ENCODE data around the gene RRP8. TPM values are rescaled to one million over a fixed set of nuclear protein-coding genes. Genes with fewer than 3 reads are reported as not detected.
A peak's percentile ranks its signal among the peaks of the same experiment; 100 is the strongest.

RRP8 gene
- total and polyA plus RNA-seq, 8 donors, result 1.8 to 23.1 (median 14.8) TPM

DNA sequence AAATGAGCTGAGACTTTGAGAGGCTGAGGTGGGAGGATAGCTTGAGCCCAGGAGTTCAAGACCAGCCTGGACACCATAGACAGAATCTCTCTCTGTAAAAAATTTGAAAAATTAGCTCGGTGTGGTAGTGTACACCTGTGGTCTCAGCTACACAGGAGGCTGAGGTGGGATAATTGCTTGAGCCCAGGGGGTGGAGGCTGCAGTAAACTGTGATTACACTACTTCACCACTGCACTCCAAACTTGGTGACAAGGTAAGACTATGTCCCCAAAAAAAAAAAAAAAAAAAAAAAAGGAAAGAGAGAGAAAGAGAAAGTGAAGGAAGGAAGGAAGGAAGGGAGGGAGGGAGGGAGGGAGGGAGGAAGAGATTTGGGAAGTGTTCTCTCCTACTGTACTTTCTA is 25.3 kb downstream of the RRP8 start:
- no peak for DNase-seq
- intact Hi-C loops (cut with DNase I; ENCODE audit: low total_unique reads), result no loop called here
- no peaks in the 10 kb centered on the region for H3K27me3 ChIP-seq
- peaks cover 0 to 17% (median 0%) of the 10 kb centered on the region in 4 donors for H3K36me3 ChIP-seq
- peak overlapping the region in 1 of 5 donors; percentile 76 for H3K27ac ChIP-seq
- peaks cover 0 to 2% (median under 1%) of the 10 kb centered on the region in 4 donors for H3K9me3 ChIP-seq
- TF ChIP-seq POLR2AphosphoS5 (IDR thresholded peaks at IDR 0.05), result no peak
- no peak for TF ChIP-seq EP300 (IDR thresholded peaks at IDR 0.05)
- no peak for TF ChIP-seq CTCF (IDR thresholded peaks at IDR 0.05)
- no peak for TF ChIP-seq POLR2A (IDR thresholded peaks at IDR 0.05)
- peaks cover 0 to 28% (median 18%) of the 10 kb centered on the region in 4 donors for H3K4me1 ChIP-seq
- 81 to 100% (median 96%) methylated on average over 1 of the region's 1 CpG for WGBS, 5 donors
- H3K4me3 ChIP-seq, result no peak overlapping the region

GRCh38 chr11:6576471-6577373 is 26.7 kb downstream of the RRP8 start:
- H3K9me3 ChIP-seq, result no peaks in the 10 kb centered on the region
- peak overlapping the region; percentile 32 to 76 (median 50) for H3K27ac ChIP-seq
- no peak overlapping the region for H3K4me3 ChIP-seq
- intact Hi-C loops (cut with DNase I; ENCODE audit: low total_unique reads), result no loop called here
- WGBS, 5 donors, result 47 to 64% (median 50%) methylated on average over 5 to 6 of the region's 6 CpGs
- peak in 1 of 2 donors; percentile 88 for DNase-seq
- no peaks in the 10 kb centered on the region for H3K27me3 ChIP-seq
- H3K4me1 ChIP-seq, result peaks cover 0 to 38% (median 18%) of the 10 kb centered on the region in 4 donors
- H3K36me3 ChIP-seq, result peaks cover 0 to 20% (median 0%) of the 10 kb centered on the region in 4 donors
- TF ChIP-seq CTCF (IDR thresholded peaks at IDR 0.05), result no peak
- no peak for TF ChIP-seq POLR2A (IDR thresholded peaks at IDR 0.05)
- TF ChIP-seq POLR2AphosphoS5 (IDR thresholded peaks at IDR 0.05), result no peak
- no peak for TF ChIP-seq EP300 (IDR thresholded peaks at IDR 0.05)

DNA sequence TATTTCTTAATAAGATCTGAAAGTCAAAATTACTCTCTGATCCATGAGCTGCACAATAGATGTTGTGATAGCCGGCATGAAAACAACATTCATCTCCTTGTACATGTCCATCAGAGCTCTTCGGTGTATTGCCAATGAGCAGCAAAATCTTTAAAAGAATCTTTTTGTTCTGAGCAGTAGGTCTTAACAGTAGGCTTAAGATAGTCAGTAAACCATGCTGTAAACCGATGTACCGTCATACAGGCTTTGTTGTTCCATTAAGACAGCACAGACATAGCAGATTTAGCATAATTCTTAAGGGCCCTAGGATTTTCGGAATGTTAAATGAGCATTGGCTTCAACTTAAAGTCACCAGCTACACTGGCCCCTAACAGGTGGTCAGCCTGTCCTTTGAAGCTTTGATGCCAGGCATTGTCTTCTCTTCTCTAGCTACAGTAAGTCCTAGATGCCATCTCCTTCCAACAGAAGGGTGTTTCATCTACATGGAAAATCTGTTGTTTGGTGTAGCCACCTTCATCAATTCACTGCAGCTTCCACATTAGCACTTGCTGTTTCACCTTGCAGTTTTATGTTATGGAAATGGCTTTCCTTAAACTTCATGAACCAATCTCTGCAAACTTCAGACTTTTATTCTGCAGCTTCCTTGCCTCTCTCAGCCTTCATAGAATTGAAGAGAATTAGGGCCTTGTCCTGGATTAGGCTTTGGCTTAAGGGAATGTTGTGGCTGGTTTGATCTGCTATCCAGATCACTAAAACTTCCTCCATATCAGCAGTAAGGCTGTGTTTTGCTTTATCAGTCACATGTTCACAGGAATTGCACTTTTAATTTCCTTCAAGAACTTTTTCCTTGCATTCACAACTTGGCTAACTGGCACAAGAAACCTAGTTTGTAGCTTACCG is 28.4 kb downstream of the RRP8 start:
- no peak for DNase-seq
- peak overlapping the region in 1 of 5 donors; percentile 18 for H3K27ac ChIP-seq
- no peak overlapping the region for H3K4me3 ChIP-seq
- peaks cover 0 to 17% (median 0%) of the 10 kb centered on the region in 4 donors for H3K36me3 ChIP-seq
- TF ChIP-seq EP300 (IDR thresholded peaks at IDR 0.05), result no peak
- no peak for TF ChIP-seq CTCF (IDR thresholded peaks at IDR 0.05)
- TF ChIP-seq POLR2AphosphoS5 (IDR thresholded peaks at IDR 0.05), result no peak
- TF ChIP-seq POLR2A (IDR thresholded peaks at IDR 0.05), result no peak
- WGBS, 5 donors, result 74 to 85% (median 83%) methylated on average over 6 of the region's 6 CpGs
- H3K27me3 ChIP-seq, result no peaks in the 10 kb centered on the region
- intact Hi-C loops (cut with DNase I; ENCODE audit: low total_unique reads), result no loop called here
- H3K4me1 ChIP-seq, result peaks cover 0 to 51% (median 18%) of the 10 kb centered on the region in 4 donors
- H3K9me3 ChIP-seq, result no peaks in the 10 kb centered on the region

DNA sequence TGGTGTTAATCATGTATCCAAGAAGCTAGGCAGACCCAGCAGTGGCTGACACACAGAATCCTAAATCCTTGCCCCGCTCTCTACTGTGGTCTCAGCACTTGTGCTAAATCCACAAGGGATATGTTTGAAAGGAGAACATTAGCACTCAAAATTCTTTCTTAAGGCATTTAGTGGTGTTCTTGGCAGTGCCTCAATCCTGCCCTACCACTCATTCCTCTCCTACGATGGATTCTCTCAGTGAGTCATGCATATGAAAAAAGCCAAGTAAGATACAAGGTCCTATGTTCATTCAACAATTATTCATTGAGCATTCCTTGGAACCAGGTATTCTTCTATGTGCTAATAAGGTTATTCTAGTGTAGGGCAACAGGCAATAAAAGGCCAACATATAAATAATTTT is 31.2 kb downstream of the RRP8 start:
- DNase-seq, result peak in 1 of 2 donors; percentile 36
- Histone ChIP-seq H3K27ac (peak overlapping the region in 1 of 5 donors; percentile 35), H3K4me3 (no peak overlapping the region), H3K9me3 (no peaks in the 10 kb centered on the region), H3K36me3 (peaks cover 0 to 16% (median 0%) of the 10 kb centered on the region in 4 donors), H3K27me3 (no peaks in the 10 kb centered on the region), H3K4me1 (peaks cover 4 to 55% (median 17%) of the 10 kb centered on the region in 4 donors)
- no peak for TF ChIP-seq CTCF (IDR thresholded peaks at IDR 0.05)
- TF ChIP-seq POLR2AphosphoS5 (IDR thresholded peaks at IDR 0.05), result no peak
- no peak for TF ChIP-seq POLR2A (IDR thresholded peaks at IDR 0.05)
- TF ChIP-seq EP300 (IDR thresholded peaks at IDR 0.05), result no peak
- WGBS, 5 donors, result 65 to 83% (median 76%) methylated on average over 2 of the region's 2 CpGs
- intact Hi-C loops (cut with DNase I; ENCODE audit: low total_unique reads), result no loop called here
